DMS79 treated with DMSO at 0.1 percent for 48 hours (cell line): ENCODE data around the gene NSL1.

Source experiments
- DNase-seq: peaks from one replicate; lab custom pipeline; 2025; lab: John Stamatoyannopoulos, UW

Gene NSL1

DNA sequence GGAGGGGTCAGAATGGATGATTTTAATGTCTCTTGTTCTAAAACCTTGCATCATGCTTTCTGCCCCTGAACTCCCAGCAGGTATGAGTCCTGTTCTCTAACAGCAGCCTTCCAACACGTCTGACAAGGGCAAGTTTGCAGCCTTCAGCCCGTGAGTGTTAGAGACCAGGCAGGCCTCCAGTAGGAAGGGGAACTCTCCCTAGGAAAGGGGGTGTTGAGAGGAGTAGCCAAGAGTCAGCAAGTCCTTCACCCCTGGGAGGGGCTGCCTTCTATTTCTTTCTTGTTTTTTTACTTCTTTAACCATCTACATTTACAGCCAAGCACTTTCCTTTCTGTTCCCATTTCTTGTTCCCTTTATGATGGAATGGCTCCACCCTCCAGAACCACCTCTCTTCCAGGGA, 106.1 kb downstream of the NSL1 start:
- DNase-seq, result no peak

- no peak for DNase-seq
Measured at GRCh38 chr1:212684521-212685090, 107.0 kb downstream of the NSL1 start.

DNA sequence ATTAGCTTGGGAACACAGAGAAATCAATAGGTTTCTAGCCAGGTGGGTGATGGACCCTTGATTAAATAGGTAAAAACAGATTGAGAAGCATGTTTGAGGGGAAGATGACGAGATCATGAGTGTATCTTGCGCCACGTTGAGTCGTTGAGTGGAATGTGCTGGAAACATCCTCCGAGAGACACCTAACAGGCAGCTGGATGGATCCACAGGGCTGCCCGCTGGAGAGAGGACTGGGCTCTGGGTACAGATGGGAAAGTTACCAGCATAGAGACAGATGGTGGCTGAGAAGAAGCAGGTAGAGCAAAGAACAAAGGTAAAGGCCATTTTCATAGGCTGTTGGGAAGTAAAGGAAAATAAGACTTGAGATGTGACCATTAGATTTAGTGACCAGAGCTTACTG, 107.5 kb downstream of the NSL1 start:
- DNase-seq, result no peak

DNA sequence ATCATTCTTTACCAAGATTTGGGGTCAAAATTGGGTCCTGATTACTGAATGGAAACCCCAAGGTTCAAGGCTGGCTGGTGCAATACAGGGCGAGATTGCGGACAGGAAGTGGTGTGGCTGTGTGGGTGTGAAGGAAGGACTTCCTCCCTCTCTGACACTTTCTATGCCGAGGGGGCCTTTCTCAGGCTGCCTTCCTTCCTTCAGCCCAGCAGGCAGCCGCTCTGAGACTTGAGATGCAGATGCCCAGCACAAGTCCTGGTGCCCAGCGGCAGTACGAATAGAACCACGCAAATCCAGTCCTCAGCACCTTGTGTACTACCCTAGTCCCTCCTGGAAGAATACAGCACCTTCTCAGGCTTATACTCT, 108.2 kb downstream of the NSL1 start:
- DNase-seq, result no peak

DNA sequence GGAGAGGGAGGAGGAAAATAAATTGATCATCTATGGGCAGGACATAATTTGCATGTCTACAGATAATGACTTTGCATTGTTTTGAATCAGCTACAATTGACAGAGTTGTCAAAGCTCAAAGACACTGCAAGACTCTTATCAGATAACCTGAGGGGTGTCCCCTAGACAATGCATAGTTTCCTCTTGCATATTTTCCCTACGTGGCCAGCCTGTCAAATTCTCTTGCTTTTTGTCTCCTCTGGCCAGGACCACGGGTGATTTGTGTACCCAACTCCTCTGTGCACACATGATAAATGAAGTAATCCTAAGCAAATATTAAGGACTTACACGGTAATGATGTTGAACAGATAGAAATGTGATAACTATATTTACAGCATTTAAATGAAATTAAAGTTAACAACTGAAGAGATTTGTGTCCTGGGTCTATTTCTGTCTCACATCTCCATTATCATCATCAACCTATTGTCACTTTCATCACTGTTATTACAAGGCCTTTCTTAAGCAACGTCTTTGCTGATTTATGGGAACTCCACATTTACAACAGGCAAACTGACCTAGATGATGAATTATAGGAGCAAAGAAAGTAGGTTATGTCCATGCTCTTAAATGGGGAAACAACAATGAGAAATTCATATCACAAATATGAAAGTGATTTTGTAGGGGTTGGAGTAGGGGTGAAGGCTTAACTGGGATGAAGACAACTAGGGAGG, 110.7 kb downstream of the NSL1 start:
- no peak for DNase-seq

GRCh38 chr1:212678456-212679410, 112.8 kb downstream of the NSL1 start:
- no peak for DNase-seq

DNA sequence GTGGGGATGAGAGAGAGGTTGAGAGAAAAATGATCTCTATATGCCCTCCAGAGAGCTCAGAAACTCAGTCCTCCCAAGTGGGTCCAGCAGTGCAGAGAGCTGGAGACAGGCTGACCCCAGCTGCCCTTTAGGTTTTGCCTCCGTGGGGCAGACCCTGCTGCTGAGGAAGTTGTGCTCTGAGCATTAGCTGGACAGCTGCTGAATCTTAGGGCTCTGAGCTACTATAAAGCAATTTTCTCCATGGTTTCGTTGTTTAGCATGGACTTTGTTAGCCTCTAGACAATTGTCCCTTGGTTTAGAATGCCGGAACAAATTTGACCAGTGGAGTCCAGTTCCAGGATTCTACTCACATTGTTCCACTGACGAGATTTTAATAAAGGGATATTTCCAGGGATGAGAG, 114.0 kb downstream of the NSL1 start:
- no peak for DNase-seq

DNA sequence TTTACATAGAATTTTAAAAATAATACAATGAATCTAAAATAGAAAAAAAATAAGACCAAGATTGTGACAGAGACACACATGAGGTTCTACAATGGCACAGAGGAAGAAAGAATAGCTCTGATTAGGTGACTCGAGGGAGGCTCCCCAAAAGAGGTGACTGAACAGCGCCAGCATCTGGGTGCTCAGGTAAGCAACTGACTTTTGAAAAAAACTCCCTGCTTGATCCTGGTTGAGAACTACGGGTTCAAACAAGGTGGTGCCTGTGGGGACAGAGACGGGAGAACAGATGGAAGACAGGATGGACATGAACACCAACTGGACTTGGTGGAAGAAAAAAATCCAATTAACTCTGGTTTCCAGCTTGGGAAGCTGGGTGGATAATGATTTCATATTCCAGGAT, 114.4 kb downstream of the NSL1 start:
- no peak for DNase-seq
